ENCODE measurements around the gene SNTA1.
A peak's percentile ranks its signal among the peaks of the same experiment; 100 is the strongest.
"Not testable (repeated sequence)": the region's sequence is repeated elsewhere in the genome, so short reads cannot be mapped to it uniquely, and the experiment has no call there.

SNTA1 gene

GRCh38 chr20:33465481-33466302 lies 22.1 kb upstream of the SNTA1 start:
- DNase-seq, result no peak

- not testable (repeated sequence) for DNase-seq
Measured at GRCh38 chr20:33464759-33465158, 21.2 kb upstream of the SNTA1 start.

DNA sequence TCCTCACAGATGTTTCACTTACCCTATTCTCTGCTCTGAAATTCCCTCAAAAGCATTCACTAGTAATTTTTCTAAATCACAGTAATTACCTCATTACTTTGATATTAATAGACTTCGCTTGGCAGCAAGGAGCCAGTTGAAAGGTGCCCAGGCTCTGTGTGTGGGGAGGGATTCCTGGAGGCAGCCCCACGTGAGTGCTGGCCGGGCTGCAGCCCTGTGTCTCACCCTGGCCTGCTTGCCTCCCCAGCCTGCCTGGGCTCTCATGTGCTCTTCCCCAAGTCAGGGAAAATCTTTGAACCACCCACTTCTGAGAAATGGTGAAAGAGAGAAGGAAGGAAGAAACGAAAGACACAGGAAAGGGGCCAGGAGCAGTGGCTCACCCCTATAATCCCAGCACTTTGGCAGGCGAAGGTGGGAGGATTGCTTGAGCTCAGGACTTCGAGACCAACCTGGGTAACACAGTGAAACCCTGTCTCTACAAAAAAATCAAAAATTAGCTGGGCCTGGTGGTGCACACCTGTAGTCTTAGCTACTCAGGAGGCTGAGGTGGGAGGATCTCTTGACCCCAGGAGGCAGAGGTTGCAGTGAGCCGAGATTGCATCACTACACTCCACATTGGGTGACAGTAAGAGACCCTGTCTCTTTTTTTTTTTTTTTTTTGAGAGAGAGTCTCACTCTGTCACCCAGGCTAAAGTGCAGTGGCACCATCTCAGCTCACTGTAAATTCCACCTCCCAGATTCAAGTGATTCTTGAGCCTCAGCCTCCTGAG lies 20.0 kb upstream of the SNTA1 start:
- DNase-seq, result no peak

DNA sequence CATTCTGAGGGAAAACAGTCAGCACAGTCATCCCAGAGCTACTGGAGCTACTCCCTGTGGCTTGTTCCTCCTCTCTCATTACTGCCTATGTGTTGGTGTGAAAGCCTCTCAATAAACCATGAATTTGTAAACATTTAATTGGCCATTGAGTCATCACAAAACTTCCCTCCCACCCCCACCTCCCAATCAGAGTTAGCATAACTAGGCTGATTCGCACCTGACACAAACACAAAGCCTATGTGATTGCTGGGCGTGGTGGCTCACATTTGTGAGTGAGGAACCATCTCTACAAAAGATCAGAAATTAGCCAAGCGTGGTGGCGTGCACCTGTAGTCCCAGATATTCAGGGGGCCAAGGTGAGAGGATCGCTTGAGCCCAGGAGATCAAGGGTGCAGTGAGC lies 17.1 kb upstream of the SNTA1 start:
- DNase-seq, result no peak

- DNase-seq, result no peak
Measured at GRCh38 chr20:33459599-33459998, 16.0 kb upstream of the SNTA1 start.

- DNase-seq, result peak; percentile 82
Measured at GRCh38 chr20:33456916-33457642, 13.5 kb upstream of the SNTA1 start.

- DNase-seq, result no peak
Measured at GRCh38 chr20:33450867-33451266, 7.3 kb upstream of the SNTA1 start.

DNA sequence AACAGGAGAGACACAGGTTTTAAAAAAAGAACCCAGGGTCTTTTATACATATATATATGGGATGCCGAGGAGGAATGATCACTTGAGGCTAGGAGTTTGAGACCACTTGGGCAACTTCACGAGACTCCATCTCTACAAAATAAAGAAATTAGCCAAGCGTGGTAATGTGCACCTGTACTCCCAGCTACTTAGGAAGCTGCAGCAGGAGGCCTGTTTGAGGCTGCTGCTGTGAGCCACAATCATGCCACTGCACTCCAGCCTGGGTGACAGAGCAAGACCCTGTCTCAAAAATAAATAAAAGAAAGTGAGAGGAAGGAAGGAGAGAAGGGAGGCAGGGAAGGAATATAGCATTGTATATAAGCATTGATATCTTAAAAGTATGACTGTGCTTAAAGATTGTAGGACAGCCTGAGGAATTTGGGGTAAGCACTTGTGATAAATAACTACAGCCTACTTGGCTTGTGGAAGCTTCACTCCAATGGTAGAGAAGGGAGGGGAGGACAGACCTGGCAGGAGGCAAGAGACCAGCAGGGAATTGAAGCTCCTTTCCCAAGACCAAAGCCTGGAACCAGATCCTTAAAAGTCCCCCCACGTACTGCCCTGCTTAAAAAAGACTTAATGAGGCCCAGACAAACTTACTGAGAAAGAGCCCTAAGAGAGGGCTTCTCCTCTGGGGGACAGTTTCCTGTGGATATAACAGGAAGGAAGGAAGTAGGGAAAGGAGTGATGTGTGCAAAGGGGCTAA lies 2.5 kb upstream of the SNTA1 start:
- DNase-seq, result no peak

- DNase-seq, result peak; percentile 41
Measured at GRCh38 chr20:33444797-33445560, 1.4 kb upstream of the SNTA1 start.

DNA sequence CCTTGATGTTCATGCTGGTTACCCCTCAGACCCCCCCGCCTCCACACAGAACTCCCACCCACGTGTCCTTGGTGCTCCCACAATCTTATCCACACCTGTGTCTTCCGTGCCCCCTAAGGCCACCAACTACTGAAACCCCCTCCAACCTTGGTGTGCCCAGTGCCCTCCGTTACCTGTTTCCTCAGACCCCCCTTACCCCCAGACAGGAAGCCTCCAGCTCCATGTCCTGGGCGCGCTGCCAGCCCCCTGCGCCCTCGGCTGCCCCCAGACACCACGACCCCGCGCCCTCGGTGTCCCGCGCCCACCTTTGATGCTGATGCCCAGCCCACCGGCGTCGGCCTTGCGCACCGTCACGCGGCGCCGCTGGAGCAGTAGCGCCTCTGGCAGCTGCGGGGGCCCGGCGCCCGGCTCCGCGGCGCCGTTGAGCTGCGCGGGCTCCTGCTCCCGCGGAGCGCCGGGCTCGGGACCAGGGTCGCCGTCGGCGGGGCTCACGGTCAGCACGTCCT lies 504 bp downstream of the SNTA1 start:
- peak; percentile 23 for DNase-seq

- DNase-seq, result no peak
Measured at GRCh38 chr20:33442136-33443005, 1.2 kb downstream of the SNTA1 start.

GRCh38 chr20:33441142-33441955 lies 2.2 kb downstream of the SNTA1 start:
- DNase-seq, result no peak

DNA sequence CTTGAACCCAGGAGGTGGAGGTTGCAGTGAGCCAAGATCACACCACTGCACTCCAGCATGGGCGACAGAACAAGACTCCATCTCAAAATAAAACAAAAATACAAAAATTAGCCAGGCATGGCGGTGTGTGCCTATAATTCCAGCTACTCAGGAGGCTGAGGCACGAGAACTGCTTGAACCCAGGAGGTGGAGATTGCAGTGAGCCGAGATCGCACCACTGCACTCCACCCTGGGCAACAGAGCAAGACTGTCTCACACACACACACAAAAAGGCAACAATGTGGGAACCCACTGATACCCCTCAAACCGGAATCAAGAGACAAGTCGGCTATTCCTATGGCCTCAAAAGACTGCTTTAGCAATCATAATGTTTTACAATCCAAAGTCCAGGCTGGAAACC lies 3.0 kb downstream of the SNTA1 start:
- not testable (repeated sequence) for DNase-seq

DNA sequence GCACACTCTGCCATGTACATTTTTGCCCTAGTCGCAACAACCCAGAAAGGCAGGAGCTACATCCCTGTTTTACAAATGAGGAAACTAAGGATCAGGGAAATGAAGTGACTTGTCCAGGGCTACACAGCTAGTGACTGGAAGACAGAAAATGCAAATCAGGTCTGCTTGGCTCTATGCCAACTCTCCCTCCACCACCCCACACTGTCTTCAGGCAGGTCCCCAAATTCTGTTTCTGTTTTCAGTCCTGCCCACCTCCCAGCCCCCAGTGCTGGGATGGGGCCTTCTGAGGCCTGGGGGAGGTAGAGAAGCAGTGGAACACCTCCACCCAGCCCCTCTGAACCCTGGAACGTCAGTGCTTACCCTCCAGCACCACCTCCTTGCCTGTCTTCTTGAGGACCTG lies 5.1 kb downstream of the SNTA1 start:
- DNase-seq, result no peak

DNA sequence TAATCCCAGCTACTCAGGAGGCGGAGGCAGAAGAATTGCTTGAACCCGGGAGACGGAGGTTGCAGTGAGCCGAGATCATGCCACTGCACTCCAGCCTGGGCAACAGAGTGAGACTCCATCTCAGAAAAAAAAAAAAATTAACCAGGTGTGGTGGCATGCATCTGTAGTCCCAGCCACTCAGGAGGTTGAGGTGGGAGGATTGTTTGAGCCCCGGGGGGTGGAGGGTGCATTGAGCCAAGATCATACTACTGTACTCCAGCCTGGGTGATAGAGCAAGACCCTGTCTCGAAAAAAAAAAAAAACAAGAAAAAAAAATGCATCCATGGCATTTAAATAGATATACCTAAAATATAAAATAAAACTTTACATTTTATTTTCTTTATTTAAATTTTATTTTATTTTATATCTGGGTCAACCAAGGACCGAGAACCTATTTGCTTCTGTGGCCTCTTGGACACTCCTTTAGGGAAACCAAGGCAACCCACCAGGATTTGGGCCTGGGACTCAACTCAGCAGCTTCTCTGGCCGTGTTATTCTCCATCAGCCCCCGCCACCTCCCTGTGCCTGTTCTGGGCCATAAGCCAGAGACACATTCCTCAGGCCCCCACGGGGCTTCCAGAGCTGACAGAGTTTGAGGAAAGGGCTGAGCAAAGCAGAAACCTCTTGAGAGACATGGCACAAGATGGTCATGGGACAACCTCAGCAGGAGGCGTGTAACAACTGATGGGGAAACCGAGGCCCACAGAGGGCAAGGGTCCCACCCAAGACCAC lies 6.2 kb downstream of the SNTA1 start:
- no peak for DNase-seq

DNA sequence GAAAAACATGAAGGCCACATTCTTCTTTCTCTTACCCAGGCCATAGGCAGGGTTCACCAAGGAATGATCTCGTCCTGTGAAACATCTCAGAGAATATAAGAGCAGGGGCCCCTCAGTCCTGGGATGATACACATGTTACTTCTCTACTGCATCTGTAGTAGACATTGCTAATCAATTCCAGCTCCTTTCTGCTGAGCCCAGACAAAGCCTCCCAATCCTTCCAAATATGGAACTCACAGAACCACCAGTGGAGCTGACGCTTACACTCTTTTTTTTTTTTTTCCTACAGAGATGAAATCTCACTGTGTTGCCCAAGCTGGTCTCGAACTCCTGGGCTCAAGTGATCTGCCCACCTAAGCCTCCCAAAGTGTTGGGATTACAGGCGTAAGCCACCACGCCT lies 9.1 kb downstream of the SNTA1 start:
- no peak for DNase-seq

DNA sequence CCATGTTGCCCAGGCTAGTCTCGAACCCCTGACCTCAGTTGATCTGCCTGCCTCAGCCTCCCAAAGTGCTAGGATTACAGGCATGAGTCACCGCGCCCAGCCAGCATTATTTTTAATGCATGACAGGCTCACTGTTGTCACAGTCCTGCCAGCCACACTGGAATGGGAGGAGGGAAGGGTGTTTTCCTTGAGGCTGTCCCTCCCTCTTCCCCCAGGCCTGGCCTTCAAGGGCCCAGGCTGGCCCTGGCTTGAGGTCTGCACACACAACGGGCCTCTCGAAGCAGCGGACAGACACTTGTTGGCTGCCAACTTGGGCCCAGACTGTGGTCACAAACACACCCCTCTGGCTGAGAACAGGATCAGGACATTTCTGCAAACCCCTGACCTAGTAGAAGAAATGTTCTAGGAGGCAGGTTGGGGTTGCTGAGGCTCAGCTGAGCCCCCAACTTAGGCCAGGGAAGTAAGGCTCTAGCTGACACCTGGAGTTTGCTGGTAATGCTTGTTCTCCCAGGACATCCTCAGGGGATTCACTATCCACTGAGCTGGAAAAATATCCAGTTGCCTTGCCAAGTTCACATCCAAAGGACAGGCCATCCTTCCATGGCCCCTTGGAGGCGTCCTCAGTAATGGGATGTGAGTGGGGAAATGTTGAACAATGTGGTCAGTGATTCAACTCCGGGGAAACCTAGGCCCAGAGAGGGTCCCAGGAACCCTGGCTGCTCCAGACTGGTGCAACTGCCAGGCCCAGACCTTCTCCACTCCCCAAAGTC lies 9.9 kb downstream of the SNTA1 start:
- DNase-seq, result no peak

- no peak for DNase-seq
Measured at GRCh38 chr20:33431797-33432381, 11.7 kb downstream of the SNTA1 start.

Data from CD4-positive, alpha-beta T cell treated with Interleukin-17A for 1 hour (primary cell).